MCF 10A (cell line): ENCODE data around the gene DIAPH1. TPM values are rescaled to one million over a fixed set of nuclear protein-coding genes. Genes with fewer than 3 reads are reported as not detected.

Experiments
- BruUV-seq: library from RNA; stranded (reverse); fragments of 400-500 nt; replicated peaks from 2 replicates; lab custom pipeline; 2021; lab: Mats Ljungman, UMichigan
- CTCF ChIA-PET: fragments of 300-600 bp; sonication (Branson Sonifier 250); formaldehyde crosslinking; extraction: SDS; loops from one replicate; lab custom pipeline; 2021; ENCODE audit warnings: antibody characterized with exemption, inconsistent platforms; lab: Yijun Ruan, JAX
- POLR2A ChIA-PET: fragments of 300-600, 350-650 bp; sonication (Branson Sonifier 250); formaldehyde crosslinking; extraction: SDS; loops from one replicate; lab custom pipeline; 2020; ENCODE audit warnings: antibody characterized with exemption, inconsistent platforms; lab: Yijun Ruan, JAX
- DNase-seq: peaks from one replicate; pipeline ENCODE4 v3.0.0-alpha.2; 2018; ENCODE audit not compliant: unreplicated experiment
- H3K27ac Mint-ChIP-seq: one replicate; pipeline ENCODE4 v1.8.0; 2022; ENCODE audit warnings: mild to moderate bottlenecking, low read depth, mixed read lengths; ENCODE audit not compliant: unreplicated experiment
- H3K27me3 Mint-ChIP-seq: one replicate; pipeline ENCODE4 v1.8.0; 2022; ENCODE audit warnings: mixed read lengths; ENCODE audit not compliant: insufficient read depth, unreplicated experiment
- H3K36me3 Mint-ChIP-seq: one replicate; pipeline ENCODE4 v1.8.0; 2022; ENCODE audit warnings: mild to moderate bottlenecking, moderate library complexity, mixed read lengths; ENCODE audit not compliant: insufficient read depth, unreplicated experiment
- H3K4me1 Mint-ChIP-seq: one replicate; pipeline ENCODE4 v1.8.0; 2022; ENCODE audit warnings: mixed read lengths; ENCODE audit not compliant: insufficient read depth, unreplicated experiment
- H3K4me3 Mint-ChIP-seq: one replicate; pipeline ENCODE4 v1.8.0; 2022; ENCODE audit warnings: mild to moderate bottlenecking, moderate library complexity, mixed read lengths; ENCODE audit not compliant: unreplicated experiment
- H3K9me3 Mint-ChIP-seq: one replicate; pipeline ENCODE4 v1.8.0; 2022; ENCODE audit warnings: mixed read lengths; ENCODE audit not compliant: unreplicated experiment
- intact Hi-C: fragments of 100-400 bp; cut with micrococcal nuclease; formaldehyde crosslinking; loops from 2 replicates; pipeline ENCODE4 v1.14.1; 2022
- total RNA-seq: library from RNA; stranded (reverse); gene quantifications from 2 replicates; pipeline ENCODE4 v1.2.3, GENCODE V29; 2022
- TF ChIP-seq, protein P1 (sequence below): fragments of 200-600 bp; IDR thresholded peaks from one replicate; pipeline ENCODE4 v1.8.0; 2022; ENCODE audit warnings: antibody characterized with exemption, mild to moderate bottlenecking; ENCODE audit not compliant: unreplicated experiment

Gene DIAPH1
- total RNA-seq, 1 experiment from 2014 or later, result 228 TPM

DNA sequence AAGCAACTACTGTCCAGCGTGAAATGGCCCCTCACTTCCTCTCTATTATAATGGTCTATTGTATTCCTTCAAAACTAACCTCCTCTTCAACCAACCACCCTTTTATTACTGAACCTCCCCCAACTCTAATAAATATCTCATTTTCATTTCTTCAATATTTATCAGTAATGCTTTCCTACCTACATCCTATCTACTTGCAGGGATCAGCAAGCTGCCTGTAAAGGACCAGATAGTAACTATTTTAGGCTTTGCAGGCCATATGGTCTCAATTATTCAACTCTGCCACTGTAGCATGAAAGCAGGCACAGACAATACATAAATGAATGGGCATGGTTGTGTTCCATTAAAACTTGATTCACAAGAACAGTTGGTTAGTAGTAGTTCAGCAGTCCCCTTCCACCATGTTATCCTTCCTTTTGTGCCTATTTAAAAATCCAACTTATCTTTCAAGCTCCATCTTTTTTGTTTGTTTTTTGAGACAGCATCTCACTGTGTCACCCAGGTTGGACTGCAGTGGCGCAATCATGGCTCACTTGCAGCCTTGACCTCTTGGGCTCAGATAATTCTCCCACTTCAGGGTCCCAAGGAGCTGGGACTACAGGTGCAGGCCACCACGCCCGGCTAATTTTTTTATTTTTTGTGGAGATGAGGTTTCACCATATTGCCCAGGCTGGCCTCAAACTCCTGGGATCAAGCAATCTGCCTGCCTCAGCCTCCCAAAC lies 84.1 kb downstream of the DIAPH1 start:
- ChIA-PET CTCF (interaction anchor here (0.6 to 5.3 kb wide), 12 partner anchors 9 to 977 kb away, joined by 3 to 24 read pairs (median 4); partner anchors contain the start of genes PCDHB11 and PCDHGC3), POLR2A (interaction anchor here (0.5 to 3.6 kb wide), 4 partner anchors 12 to 930 kb away, joined by 3 to 15 read pairs (median 4); no protein-coding TSS in a partner anchor)
- no TSS peak for BruUV-seq
- Mint-ChIP-seq H3K4me1 (no peaks in the 10 kb centered on the region), H3K27ac (peak overlapping the region; percentile 20), H3K36me3 (peaks cover 53% of the 10 kb centered on the region), H3K4me3 (no peak overlapping the region), H3K9me3 (peaks cover 9% of the 10 kb centered on the region), H3K27me3 (no peaks in the 10 kb centered on the region)
- TF ChIP-seq, protein P1, sequence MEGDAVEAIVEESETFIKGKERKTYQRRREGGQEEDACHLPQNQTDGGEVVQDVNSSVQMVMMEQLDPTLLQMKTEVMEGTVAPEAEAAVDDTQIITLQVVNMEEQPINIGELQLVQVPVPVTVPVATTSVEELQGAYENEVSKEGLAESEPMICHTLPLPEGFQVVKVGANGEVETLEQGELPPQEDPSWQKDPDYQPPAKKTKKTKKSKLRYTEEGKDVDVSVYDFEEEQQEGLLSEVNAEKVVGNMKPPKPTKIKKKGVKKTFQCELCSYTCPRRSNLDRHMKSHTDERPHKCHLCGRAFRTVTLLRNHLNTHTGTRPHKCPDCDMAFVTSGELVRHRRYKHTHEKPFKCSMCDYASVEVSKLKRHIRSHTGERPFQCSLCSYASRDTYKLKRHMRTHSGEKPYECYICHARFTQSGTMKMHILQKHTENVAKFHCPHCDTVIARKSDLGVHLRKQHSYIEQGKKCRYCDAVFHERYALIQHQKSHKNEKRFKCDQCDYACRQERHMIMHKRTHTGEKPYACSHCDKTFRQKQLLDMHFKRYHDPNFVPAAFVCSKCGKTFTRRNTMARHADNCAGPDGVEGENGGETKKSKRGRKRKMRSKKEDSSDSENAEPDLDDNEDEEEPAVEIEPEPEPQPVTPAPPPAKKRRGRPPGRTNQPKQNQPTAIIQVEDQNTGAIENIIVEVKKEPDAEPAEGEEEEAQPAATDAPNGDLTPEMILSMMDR, result no peak
- no peak for DNase-seq
- intact Hi-C loops, result no loop called here

DNA sequence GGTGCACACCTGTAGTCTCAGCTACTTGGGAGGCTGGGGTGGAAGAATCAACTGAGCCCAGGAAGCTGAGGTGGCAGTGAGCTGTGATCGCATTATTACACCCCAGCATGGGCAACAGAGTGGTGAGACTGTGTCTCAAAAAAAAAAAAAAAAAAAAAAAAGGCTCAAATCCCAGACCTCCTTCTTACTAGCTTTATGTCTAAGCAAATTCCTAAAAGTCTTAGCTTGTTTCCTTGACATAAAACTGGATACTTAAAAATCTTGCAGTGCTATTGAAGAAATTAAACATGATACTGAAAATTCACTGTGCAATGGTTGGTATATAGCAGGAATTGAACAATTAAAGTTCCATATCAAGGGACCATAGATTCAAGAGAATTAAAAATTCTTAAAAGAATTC lies 84.9 kb downstream of the DIAPH1 start:
- no peaks in the 10 kb centered on the region for H3K27me3 Mint-ChIP-seq
- no TSS peak for BruUV-seq
- H3K36me3 Mint-ChIP-seq, result peaks cover 50% of the 10 kb centered on the region
- no peak for DNase-seq
- H3K9me3 Mint-ChIP-seq, result peaks cover 7% of the 10 kb centered on the region
- TF ChIP-seq, protein P1, result no peak
- intact Hi-C loops, result no loop called here
- POLR2A ChIA-PET, result interaction anchor here (0.5 to 3.6 kb wide), 3 partner anchors 24 to 929 kb away, joined by 3 to 15 read pairs (median 3); partner anchors contain the start of gene PCDHGC3
- H3K27ac Mint-ChIP-seq, result no peak overlapping the region
- CTCF ChIA-PET, result interaction anchor here (0.6 to 15.4 kb wide), 10 partner anchors 9 to 334 kb away, joined by 3 to 191 read pairs (median 4); partner anchors contain the start of genes PCDHB11 and PCDHGC3
- peaks cover 3% of the 10 kb centered on the region for H3K4me1 Mint-ChIP-seq
- H3K4me3 Mint-ChIP-seq, result no peak overlapping the region

DNA sequence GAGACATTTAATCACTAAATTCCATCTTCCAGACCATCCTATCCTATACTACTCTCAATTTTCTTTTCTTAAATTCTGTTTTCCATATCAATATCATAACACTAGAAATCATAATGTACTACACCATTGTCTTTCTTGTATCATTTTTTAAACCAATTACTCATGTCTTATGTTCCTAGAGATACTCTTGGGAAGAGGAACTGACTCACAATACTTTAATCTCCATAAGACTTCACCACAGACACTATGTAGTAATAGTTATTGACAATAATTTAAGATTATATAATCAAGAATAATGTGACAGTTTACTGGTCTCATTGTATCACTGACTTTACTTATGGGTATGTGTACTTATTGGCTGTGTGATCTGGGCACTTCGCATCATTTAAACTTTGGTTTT lies 86.1 kb downstream of the DIAPH1 start:
- H3K27me3 Mint-ChIP-seq, result no peaks in the 10 kb centered on the region
- TF ChIP-seq, protein P1, result no peak
- POLR2A ChIA-PET, result interaction anchor here (3.6 kb wide), 1 partner anchor 25 kb away, joined by 15 read pairs; no protein-coding TSS in a partner anchor
- intact Hi-C loops, result no loop called here
- CTCF ChIA-PET, result interaction anchor here (0.6 to 15.4 kb wide), 8 partner anchors 8 to 333 kb away, joined by 3 to 191 read pairs (median 10); partner anchors contain the start of genes PCDHB11, PCDHB14 and PCDHGA10
- no peak overlapping the region for H3K4me3 Mint-ChIP-seq
- H3K4me1 Mint-ChIP-seq, result peaks cover 12% of the 10 kb centered on the region
- H3K9me3 Mint-ChIP-seq, result peaks cover 7% of the 10 kb centered on the region
- DNase-seq, result no peak
- BruUV-seq, result no TSS peak
- no peak overlapping the region for H3K27ac Mint-ChIP-seq
- peaks cover 59% of the 10 kb centered on the region for H3K36me3 Mint-ChIP-seq

DNA sequence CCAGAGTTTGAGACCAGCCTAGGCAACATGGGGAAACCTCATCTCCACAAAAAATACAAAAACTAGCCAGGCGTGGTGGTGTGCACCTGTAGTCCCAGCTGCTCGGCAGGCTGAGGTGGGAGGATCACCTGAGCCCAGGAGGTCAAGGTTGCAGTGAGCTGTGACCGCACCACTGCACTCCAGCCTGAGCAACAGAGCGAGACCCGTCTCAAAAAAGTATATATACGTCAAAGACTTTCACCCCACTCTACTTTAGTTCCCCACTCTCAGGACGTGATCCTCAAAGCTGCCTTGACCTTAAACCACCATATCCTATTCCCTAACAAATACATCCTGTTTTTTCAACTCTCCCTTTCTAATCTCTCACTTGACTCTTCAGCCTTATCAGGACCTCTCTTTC lies 88.9 kb downstream of the DIAPH1 start:
- ChIA-PET POLR2A (interaction anchor here (1.9 to 13.3 kb wide), 2 partner anchors 16 to 28 kb away, joined by 4 to 167 read pairs; no protein-coding TSS in a partner anchor), CTCF (interaction anchor here (0.6 to 15.4 kb wide), 10 partner anchors 8 to 339 kb away, joined by 3 to 191 read pairs (median 12); partner anchors contain the start of genes PCDHB10 and PCDHB14)
- H3K27me3 Mint-ChIP-seq, result no peaks in the 10 kb centered on the region
- BruUV-seq, result no TSS peak
- H3K9me3 Mint-ChIP-seq, result no peaks in the 10 kb centered on the region
- H3K4me3 Mint-ChIP-seq, result no peak overlapping the region
- no peak overlapping the region for H3K27ac Mint-ChIP-seq
- peaks cover 62% of the 10 kb centered on the region for H3K36me3 Mint-ChIP-seq
- DNase-seq, result no peak
- peaks cover 12% of the 10 kb centered on the region for H3K4me1 Mint-ChIP-seq
- intact Hi-C loops, result no loop called here
- TF ChIP-seq, protein P1, result no peak
